Left renal pelvis (tissue), 4 donors: Measurements from ENCODE around the gene LAMB4. TPM values are rescaled to one million over a fixed set of nuclear protein-coding genes. Genes with fewer than 3 reads are reported as not detected.

Experiments used
- DNase-seq, 4 donors: peaks; one replicate each; pipeline ENCODE4 v3.0.0-alpha.2; 2013; ENCODE audit warnings: low read depth in 4 of 4, low spot score in 3 of 4
- polyA plus RNA-seq, 4 donors: library from polyadenylated mRNA; unstranded; fragments of 120-200 nt; gene quantifications; one replicate each; pipeline ENCODE4 v1.2.1, GENCODE V29; 2013; ENCODE audit not compliant: insufficient read length in 4 of 4

LAMB4 gene
- polyA plus RNA-seq, 4 donors, result 2.4 to 5.0 (median 3.0) TPM

DNA sequence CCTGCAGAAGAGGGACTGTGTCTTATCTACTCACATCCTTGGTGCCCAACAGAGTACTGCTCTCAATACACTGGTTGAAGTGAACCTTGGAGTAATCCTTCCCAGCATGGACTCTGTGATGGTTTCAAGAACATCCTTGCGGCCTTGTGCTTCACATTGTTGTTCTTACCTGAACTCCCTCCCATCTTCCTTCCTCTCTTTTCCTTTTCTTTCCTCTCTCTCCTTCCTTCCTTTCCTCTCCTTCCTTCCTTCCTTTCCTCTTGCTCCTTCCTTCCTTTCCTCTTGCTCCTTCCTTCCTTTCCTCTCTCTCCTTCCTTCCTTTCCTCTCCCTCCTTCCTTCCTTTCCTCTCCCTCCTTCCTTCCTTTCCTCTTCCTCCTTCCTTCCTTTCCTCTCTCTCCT, 153.5 kb downstream of the LAMB4 start:
- DNase-seq, result no peak

DNA sequence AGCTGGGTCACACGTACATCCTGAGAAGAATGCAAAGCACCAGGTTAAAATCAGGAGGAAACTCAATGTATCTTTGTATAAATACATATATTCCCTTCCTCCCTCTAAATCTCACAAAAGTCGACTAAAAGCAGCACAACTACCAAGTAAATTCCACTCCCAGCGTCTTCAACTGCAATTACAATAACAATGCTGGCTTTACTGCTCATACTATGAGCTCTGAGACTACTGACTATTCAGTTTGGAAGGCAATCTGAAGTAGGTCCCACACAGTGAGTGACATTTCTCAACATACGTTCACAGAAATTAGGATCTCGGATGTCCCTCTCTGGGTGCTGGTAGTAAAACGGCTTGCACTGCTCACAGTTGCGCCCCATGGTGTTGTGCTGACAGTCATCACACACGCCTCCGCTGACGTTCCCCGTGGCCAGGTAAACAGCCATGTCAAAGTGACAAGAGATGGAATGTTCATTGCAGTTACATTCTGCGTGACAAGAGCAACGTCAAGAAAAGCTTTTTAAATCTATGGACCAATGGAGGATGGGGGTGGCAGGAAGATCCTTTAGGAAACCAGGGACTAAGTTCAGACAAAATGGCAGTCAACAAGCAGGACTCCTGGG, 154.7 kb downstream of the LAMB4 start:
- no peak for DNase-seq

DNA sequence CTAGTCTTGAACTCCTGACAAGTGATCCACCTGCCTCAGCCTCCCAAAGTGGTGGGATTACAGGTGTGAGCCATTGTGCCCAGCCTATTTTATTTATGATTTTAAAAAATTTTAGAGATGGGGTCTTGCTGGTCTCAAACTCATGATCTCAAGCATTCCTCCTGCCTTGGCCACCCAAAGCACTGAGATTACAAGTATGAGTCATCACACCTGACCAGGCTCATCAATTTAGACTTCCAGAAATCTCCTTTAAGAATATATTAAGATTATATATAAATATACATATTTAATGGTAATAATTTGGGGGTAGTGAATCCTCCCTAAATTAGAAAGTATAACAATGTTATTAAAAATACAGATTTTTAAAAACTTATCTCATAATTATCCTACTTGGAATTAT, 156.3 kb downstream of the LAMB4 start:
- no peak for DNase-seq

Other genes starting within 250 kb of the LAMB4 start
- gene DLD, start 239.2 kb downstream of the LAMB4 start, polyA plus RNA-seq, result 100 to 1,000 TPM in 3 of 4 donors, 10 to 100 TPM in 1; 68.2 to 146 (median 118) TPM
- 100 to 1,000 TPM; 638 to 817 (median 677) TPM for gene LAMB1, start 127.2 kb downstream of the LAMB4 start, polyA plus RNA-seq